ENCODE measurements around the gene NCOA7.

The NCOA7 gene

DNA sequence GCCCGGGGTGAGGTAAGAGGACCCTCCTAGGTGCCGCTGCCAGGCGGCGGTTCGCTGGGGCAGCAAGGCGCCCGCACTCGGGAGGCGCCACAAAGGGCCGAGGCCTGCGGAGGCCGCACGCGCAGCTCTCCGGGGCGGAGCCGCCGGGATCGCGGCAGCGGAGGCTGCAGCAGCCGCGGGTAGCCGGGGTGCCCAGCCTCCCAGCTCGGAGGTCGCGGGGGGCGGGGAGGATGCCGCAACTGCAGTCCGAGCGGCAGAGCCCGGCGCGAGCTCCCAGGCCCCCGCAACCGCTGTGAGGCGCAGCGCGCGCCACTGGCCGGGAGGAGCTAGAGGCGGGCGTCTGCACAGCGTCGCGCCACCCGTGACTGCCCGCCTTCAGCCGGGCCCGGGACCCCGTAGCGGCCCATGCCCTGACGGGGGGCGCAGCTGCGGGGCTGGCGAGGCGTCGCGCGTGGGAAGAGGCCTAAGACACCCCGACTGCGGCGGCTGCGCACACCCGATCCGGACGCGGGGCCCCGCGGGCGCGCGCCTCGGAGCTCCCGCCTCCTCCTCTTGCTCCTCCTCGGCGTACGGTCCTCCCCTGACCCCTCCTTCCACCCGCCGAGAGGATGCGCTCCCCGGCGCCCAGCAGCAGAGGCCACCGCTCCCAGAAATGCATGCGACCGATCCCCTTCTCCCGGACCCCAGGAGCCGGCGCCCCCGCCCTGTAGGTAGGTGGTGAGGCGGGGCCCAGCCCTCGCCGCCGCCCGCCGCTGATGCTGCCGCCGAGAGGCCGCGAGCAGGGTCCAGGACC lies at the start of gene NCOA7:
Gene NCOA7, plus strand, starts transcription at position 603 of the 793 bp plus-strand sequence. CDS start 24,395 bp downstream, outside the sequence.
- peak; percentile 77 for DNase-seq

DNA sequence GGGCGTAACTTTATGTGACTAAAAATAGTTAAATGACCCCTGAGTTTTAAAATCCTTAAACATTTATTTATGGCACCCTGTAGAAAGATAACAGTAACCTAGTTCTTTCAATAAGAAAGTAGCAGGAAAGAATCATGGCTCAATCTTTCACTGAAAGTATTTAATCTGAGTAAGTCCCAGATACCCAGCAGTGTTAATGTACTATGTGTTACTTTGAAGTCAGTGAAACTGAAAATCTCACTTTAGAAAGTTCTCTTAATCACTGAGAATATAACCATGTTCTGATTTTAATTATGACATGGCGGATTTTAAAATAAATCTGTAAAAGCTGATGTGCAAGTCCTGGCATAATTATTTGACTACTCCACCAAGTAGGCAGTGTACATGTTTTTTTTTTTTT lies 49.4 kb upstream of the NCOA7 start:
- no peak for DNase-seq

DNA sequence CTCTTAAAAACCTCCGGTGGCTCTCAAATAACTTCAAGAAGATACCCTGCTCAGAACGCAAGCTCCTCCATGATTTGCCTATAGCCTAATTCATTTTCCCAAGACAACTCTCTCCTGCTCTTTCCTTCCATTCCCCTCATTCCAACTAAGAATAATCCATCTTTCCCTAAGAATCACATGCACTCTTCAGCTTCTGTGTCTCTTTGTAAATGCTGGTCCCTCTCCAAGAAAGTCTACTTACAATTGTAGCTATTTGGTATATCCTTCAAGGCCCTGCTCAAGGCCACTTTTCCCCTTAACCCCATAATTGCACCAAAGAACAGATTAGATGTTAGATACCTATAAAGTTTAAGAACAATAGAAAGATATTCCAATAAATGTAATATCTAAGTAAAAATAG lies 48.7 kb upstream of the NCOA7 start:
- no peak for DNase-seq

DNA sequence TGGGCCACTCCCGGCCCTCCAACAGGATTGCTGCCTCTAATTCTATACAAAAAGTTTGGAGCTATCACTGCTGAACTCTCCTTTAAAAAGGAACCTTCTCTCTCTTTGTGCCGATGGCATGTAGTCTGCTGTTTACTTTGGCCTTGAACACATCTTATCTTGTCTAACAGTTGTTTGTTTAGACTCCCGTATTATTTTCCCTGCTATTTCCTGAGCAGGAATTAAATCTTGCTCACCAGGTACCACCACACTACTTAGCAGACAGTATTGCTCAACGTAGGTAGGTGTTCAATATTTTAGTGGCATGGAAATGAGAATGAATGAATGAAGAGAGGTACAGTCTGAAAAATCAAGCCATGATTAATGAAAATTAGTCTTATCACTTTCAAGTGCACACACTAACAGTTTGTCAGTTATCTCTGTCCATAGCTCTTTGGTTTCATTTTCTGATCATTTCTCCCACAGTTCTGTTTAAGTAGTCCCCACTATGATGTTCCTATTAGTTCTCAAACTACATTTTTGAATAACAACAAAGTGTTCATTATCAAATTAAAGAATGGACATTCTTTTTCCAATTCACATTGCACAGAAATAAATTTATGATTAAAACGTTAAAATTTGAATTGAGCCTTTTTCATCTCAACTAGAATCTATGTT lies 48.2 kb upstream of the NCOA7 start:
- DNase-seq: no peak

DNA sequence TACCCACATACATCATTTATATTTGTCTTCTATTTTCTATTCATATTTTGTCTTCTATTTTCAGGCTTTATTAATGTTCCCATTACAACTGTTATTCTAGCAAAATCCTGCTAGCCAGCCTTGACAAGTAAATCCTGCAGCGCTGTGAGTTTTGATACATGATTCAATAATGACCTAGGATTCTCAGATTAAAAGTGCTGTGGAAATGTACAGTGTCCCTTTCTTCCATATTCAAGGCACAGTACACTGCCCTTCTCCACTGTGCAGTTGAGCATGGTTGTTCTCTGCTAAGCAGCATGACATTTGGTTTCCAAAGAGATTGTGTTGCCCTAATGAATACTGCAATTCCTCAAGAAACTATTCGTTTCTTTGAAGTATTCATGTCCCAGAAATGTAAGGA lies 47.2 kb upstream of the NCOA7 start:
- DNase-seq: no peak

DNA sequence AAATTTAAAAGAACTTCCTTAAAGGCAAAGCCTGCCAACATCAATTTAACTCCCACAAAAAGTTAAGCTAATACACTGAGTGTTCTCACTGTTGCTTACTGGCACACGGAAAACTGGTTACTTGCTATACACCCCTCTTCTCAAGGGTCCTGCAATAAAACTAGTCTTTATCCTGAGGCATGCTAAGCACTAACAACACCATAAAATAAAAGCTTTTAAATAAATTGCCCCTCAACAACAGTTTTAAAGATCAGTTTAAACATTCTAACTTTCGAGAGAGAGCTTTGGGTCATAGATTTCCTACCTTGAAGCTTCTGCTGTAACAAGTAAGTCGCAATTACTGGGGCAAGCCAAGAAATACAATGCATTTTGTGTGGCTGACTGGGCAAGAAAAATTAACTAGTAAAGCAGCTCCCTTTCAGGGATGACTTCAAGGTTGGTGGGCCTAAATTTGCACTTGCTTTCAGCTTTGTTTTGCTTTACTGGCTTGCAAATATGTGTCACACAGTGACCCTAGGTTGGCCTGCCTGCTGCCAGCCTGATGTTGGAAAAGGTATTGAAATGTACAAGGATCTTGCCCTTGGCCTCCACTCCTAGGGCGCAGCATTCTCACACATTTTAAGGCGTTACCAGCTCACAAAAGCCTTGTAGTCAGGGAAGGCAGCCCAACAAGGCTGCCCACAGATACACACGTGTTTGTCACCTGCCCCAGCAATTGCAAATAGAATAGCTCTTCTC lies 45.3 kb upstream of the NCOA7 start:
- DNase-seq: no peak

DNA sequence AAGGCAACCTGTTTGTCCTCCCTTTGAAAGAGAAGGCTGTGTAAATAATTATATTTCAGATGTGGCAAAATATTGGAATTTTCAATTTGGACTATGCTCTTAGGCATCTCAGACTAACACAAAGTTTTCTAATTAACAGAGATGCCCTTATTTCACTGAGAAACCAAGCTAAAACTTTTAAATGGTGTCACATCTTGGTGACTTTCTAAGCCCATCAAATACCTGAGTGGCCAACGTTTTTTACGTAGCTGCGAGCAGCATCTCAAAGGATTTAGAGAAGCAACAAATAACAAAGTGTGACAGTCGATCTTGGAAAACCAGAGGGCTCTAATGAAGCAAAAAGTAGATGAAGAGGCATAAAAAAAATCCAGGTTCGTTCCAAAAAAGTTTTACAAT lies 44.7 kb upstream of the NCOA7 start:
- no peak for DNase-seq

DNA sequence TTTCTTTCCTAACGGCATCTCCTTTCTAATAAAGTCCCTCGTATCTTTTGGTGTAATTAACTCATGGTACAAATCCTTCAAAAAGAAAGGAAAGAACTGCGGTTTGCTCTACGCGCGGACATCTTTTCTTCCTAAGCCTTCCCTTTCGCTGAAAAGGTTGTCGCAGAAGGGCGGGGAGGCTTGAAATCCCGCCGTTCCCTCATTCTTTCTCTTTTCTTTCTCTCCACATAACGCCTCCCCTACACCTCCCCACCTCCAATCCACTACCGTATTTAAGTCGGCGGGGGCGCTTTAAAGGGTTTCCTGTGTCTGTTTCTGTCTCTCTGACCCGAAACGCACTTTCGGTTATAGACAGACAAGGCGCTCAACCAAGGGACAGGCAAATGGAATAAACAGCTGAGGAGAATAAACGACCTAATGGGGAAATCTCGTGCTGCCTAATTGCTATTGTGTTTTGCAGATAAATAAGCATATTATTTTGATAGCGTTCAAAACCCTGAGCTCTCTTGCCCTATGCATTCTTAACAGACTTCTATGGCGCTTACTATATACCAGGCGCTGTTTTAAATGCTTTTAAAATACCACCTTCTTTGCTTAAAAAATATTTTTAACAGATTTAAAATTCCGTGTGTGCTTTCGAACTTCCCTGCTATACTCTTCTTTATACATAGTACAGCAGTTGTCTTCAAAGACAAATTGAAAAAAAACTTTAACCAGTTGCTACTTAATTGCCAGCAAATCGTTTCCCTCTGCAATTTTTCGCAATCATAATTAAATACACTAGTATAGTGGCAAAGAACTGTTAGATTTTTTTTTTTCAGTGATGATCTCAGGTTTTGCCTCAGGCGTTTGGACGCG lies 43.8 kb upstream of the NCOA7 start:
- DNase-seq: peak; percentile 44

DNA sequence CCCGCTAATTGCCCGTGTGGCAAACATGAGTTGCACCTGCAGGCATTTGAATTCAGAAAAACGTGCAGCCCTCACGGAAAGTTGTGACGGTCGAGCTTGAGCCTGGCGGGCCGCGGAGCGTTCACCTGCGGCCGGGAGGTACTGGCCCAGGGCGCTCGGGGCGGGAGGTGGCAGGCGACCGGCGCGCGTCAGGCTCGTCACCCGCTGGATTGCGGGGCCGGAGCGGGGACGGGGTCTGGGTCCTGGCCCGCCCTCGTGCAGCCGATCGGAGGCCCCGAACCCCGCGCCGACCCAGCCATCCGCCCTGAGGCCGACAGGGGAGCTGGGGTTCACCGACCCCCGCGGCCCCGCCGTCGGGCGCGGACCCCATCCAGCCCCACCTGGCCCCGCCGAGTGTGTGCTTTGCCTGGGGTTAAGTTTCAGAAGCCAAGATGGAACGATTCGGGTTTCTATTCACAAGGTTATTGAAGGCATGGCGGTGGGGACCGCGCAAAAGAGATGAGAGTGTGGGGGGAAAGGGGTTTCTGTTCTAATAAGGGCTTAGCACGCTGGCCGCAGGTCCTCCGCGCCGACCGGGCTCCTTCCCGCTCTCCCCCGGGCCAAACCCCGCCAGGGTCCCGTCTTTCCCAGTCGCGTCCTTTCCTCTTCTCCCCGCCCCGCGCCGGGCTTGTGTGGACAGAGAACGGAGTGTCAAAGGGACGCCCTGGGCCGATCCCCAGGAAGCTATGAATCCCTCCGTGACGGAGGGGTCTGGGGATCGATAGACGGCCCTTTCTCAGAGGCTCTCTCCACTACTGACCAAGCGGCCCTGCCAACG lies 43.0 kb upstream of the NCOA7 start:
- peak; percentile 14 for DNase-seq

DNA sequence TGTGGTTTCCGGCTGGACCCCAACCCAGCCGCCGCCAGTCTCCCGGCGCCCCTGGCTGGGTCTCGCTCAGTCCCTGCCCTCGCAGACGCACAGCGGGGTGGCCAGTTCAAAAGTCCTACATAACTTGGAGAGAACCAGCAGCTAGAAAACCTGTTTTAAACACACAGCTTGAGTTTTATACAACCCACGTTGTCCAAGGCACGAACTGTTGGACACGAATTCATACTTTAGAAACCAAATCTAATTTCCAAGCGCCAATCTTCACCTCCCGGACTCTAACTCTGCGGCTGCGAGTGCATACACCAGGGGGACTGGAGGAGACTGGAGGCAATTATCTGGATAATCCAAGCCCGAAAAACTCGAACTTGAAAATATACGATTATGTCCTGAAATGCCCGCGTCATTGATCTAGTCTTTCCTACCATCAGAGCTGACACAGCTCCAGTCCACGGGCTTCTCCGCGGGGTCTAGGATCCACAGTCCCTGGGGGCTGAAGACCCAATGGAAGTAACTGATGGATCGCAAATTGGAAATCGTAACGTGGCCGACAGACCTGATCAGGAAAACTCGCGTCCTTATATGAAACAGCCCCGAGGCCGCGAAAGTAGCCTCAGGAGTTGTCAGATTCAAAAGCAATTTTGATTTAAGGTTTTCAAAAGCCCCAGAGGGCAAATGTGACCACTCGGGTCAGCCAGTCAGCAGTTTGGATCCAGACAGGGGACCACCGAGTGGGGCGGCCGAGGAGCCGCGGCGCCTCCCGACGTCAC lies 42.2 kb upstream of the NCOA7 start:
- peak; percentile 21 for DNase-seq

- DNase-seq: peak; percentile 89
Observed at GRCh38 chr6:125749173-125749864, 41.4 kb upstream of the NCOA7 start, which contains the start of gene HEY2. HEY2 (plus strand) TSS chr6:125749632; CDS start chr6:125749777, 145 bp downstream.

GRCh38 chr6:125749865-125750691 lies 40.7 kb upstream of the NCOA7 start:
- DNase-seq: no peak

DNA sequence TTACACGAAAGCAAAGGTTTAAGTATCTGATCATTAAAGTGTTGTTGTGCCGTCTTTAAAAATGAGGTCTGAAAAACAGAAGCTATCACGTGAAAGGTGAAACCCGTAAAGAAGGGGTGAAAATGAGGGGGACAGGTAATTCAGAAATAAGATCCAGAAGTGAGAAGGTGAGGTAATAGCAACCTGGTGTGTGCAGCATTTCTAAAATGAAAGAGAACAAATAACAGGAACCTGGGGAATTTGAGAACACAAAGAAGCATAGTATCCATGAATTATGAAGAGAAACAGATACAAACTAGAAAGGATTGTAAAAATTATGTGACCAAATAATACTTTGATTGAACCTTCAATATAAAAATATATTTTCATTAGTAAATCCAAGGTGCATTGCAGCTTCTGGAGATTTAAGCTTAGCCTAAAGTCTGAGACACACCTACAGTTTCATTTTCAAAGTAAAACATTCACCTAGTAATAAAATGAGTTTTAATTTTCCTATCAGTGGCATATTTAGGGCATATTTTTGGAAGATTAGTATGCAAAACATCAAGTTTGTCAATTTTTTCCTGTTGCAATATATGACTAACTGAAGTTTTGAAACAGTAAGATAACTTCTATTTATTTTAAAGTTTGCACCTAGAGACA lies 39.9 kb upstream of the NCOA7 start:
- DNase-seq: no peak

DNA sequence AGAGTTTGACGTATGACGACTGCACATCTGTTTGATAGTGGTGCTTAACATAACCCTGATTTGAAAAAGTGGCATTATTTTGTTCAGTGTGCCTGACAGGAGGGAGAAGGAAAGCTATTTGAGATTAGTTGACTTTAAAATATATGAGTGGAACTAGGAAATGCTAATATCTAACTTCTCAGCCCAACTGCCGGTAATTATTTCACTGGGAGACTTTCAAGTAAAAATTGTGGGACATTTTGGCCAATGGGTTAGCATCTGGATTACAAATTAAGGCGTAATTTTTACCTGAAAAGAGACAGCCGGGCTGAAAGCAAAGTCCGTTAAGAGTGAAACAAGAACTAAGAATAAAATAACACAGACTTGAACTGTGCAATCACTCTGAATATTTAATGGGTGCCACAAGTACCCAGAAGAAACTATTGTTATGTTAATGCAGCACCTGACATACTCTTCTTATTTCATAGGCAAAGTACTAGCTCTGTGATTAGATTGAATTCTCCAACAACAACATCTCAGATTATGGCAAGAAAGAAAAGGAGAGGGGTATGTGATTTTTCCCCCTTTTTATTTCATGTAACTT lies 39.3 kb upstream of the NCOA7 start:
- no peak for DNase-seq

DNA sequence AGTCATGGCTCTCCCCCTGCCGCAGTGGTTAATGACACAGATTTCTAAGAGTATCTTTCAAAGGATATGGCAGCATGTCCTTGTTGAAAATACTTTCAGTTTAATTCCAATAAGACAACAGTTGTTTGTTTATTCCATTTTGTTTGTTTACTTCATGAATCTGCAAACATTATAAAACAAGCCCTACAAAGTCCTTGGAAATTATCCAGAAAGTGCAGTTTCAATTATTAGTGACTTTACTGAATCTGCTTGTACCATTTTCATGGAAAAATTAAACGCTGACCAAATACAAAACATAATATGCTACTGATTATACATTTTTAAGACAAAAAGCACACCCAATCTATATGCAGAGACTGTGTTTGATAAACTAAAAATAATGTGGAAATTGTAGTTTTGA lies 38.0 kb upstream of the NCOA7 start:
- DNase-seq: no peak

DNA sequence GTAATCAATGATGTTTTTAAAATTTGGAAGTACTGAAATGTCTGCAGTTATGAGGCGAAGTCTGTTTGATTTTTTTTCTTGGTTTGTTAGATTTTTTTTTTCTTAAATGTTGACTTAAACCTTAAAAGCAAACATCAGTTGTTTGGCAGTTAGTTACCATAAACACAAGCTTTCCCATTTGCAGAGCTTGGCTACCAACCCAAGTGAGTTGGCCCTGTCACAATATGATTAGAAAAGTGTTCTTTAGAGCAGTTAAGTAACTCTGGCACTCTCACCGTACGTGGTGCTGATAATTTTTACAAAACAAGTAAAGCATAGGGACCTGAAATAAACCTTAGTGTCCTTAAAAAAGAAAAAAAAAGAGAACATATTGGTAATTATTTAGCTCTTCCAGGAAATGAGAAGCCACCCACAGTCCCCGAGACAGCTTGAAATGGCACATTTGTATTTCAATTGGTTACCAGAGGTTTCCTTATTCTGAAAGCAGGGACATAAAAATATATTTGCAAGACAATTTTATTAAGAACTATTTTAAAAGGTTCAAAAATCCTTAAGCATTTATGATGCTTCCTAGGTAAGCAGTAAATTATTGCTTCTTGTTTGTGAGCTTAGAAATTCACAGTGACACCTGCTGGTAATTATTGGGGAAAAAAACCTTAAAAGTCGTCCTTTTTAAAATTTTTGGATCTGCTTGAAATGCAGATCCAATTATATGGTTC lies 37.4 kb upstream of the NCOA7 start:
- peak; percentile 14 for DNase-seq

DNA sequence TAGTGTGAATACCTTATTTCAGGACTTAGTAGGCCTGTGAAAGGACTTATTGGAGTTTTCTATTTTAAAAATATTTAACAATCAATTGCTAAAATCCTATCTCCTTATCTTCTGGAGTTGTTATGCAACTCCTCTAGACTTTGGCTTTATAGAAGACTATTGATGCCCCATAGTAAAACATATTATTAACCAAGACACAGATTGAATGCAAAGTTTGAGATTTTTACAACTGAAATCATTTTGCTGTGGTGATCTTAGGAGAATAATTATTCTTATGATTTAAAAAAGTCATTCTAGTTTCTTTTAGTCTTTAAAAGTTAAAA lies 36.9 kb upstream of the NCOA7 start:
- no peak for DNase-seq

- no peak for DNase-seq
Observed at GRCh38 chr6:125754566-125754965, 36.2 kb upstream of the NCOA7 start.
